SK-N-SH (cell line): ENCODE results near the gene RHOJ. TPM values are rescaled to one million over a fixed set of nuclear protein-coding genes. Genes with fewer than 3 reads are reported as not detected.

Source experiments
- CTCF ChIA-PET: fragments of 300-600, 350-600 bp; formaldehyde crosslinking; extraction: SDS; loops from one replicate; lab custom pipeline; 2021; lab: Yijun Ruan, JAX
- POLR2A ChIA-PET: fragments of 350-600 bp; sonication (Branson Sonifier 250); formaldehyde crosslinking; extraction: SDS; loops from one replicate; lab custom pipeline; 2020; ENCODE audit warnings: antibody characterized with exemption, inconsistent platforms; lab: Yijun Ruan, JAX
- DNase-seq: peaks from one replicate; pipeline ENCODE4 v3.0.0; 2012
- H2AFZ ChIP-seq: fragments of 200-600 bp; sonication (generic); 2 replicates; pipeline ENCODE4 v1.8.1; 2016; ENCODE audit warnings: antibody characterized with exemption, mild to moderate bottlenecking, low read depth
- H3F3A ChIP-seq: fragments of 200-600 bp; sonication (generic); replicated peaks from 2 replicates; pipeline ENCODE3; 2016; ENCODE audit warnings: antibody characterized with exemption, mild to moderate bottlenecking; ENCODE audit not compliant: insufficient read depth
- H3K27ac ChIP-seq, 2 experiments: fragments of 200-500 bp in 1 of 2; fragments of 200-600 bp in 1 of 2; sonication (Bioruptor generic) in 1 of 2; sonication (generic), shearing (Covaris generic) in 1 of 2; 2 replicates each; pipeline versions ENCODE4 v1.5.1 to v1.6.1; 2014 to 2016; ENCODE audit warnings: low read depth in 2 of 2, inconsistent platforms in 1 of 2, low read length in 1 of 2, mild to moderate bottlenecking in 1 of 2, mixed read lengths in 1 of 2
- H3K27me3 ChIP-seq: fragments of 200-600 bp; sonication (generic), shearing (Covaris generic); 2 replicates; pipeline ENCODE4 v1.6.1; 2016; ENCODE audit warnings: mixed run types; ENCODE audit not compliant: insufficient read depth
- H3K36me3 ChIP-seq, 2 experiments: fragments of 200-500 bp in 1 of 2; fragments of 200-600 bp in 1 of 2; sonication (Bioruptor generic) in 1 of 2; sonication (generic) in 1 of 2; replicated peaks in 1 of 2; 2 replicates each; pipeline versions ENCODE3 to v1.5.1; 2014 to 2016; ENCODE audit warnings: low read length in 1 of 2, mild to moderate bottlenecking in 1 of 2; ENCODE audit not compliant: insufficient read depth in 2 of 2, control insufficient read depth in 1 of 2
- H3K4me1 ChIP-seq, 2 experiments: fragments of 200-500 bp in 1 of 2; fragments of 200-600 bp in 1 of 2; sonication (Bioruptor generic) in 1 of 2; sonication (generic), shearing (Covaris generic) in 1 of 2; 2 replicates each; pipeline versions ENCODE4 v1.5.1 to v1.6.1; 2014 to 2016; ENCODE audit warnings: low read depth in 1 of 2, low read length in 1 of 2, mixed run types in 1 of 2; ENCODE audit not compliant: insufficient read depth in 2 of 2, control insufficient read depth in 1 of 2
- H3K4me2 ChIP-seq: fragments of 200-600 bp; sonication (generic), shearing (Covaris generic); 2 replicates; pipeline ENCODE4 v1.6.1; 2017; ENCODE audit warnings: mixed run types
- H3K4me3 ChIP-seq, 2 experiments: fragments of 200-500 bp in 1 of 2; fragments of 200-600 bp in 1 of 2; sonication (Bioruptor generic) in 1 of 2; sonication (generic), shearing (Covaris generic) in 1 of 2; 2 replicates each; pipeline versions ENCODE4 v1.5.1 to v1.8.1; 2014 to 2016; ENCODE audit warnings: low read depth in 2 of 2, inconsistent platforms in 1 of 2, low read length in 1 of 2, mild to moderate bottlenecking in 1 of 2, mixed read lengths in 1 of 2, moderate library complexity in 1 of 2
- H3K79me2 ChIP-seq: fragments of 200-600 bp; sonication (generic); 2 replicates; pipeline ENCODE4 v1.8.1; 2017; ENCODE audit warnings: mild to moderate bottlenecking; ENCODE audit not compliant: insufficient read depth
- H3K9ac ChIP-seq: fragments of 200-600 bp; sonication (generic); 2 replicates; pipeline ENCODE4 v1.6.1; 2017; ENCODE audit warnings: mixed run types
- H3K9me2 ChIP-seq: fragments of 200-600 bp; sonication (generic); 2 replicates; pipeline ENCODE4 v1.6.1; 2017; ENCODE audit warnings: mixed run types
- H3K9me3 ChIP-seq: fragments of 200-600 bp; sonication (generic); 2 replicates; pipeline ENCODE4 v1.6.1; 2017; ENCODE audit warnings: mixed run types, mild to moderate bottlenecking, moderate library complexity
- H4K20me1 ChIP-seq: fragments of 200-600 bp; sonication (generic); 2 replicates; pipeline ENCODE4 v1.6.1; 2017; ENCODE audit warnings: mild to moderate bottlenecking, mixed run types; ENCODE audit not compliant: insufficient read depth
- JUND ChIP-seq: IDR thresholded peaks from 2 replicates; pipeline ENCODE4 v1.4.0; 2012
- NFIC ChIP-seq: IDR thresholded peaks from 2 replicates; pipeline ENCODE4 v1.4.0; 2012; ENCODE audit warnings: borderline replicate concordance
- RFX5 ChIP-seq: IDR thresholded peaks from 2 replicates; pipeline ENCODE4 v1.6.1; 2012; ENCODE audit warnings: mild to moderate bottlenecking, improper control_type of control experiment, low read length
- TAF1 ChIP-seq: IDR thresholded peaks from 2 replicates; pipeline ENCODE4 v1.6.1; 2012; ENCODE audit warnings: low read depth, mild to moderate bottlenecking, low read length, moderate library complexity, borderline replicate concordance
- YY1 ChIP-seq: IDR thresholded peaks from 2 replicates; pipeline ENCODE4 v1.4.0; 2012; ENCODE audit warnings: low read depth, mild to moderate bottlenecking
- WGBS: methylation state at CpG from one replicate; pipeline ENCODE4 v1.1.6; 2017; ENCODE audit warnings: low lambda C conversion rate; 5-methylcytosine and 5-hydroxymethylcytosine counted together
- polyA plus RNA-seq, 3 experiments: library from polyadenylated mRNA; depleted of rRNA; stranded (reverse); fragments of >200 nt; gene quantifications; 2 replicates each; pipeline ENCODE4 v1.2.3, GENCODE V29; 2012
- TF ChIP-seq, protein P1 (sequence below): fragments of 150-350 bp; IDR thresholded peaks from 2 replicates; pipeline ENCODE4 v1.6.1; 2016; ENCODE audit warnings: mild to moderate bottlenecking, low read depth, low read length
- TF ChIP-seq, protein P2 (sequence below): IDR thresholded peaks from 2 replicates; pipeline ENCODE4 v1.6.1; 2012; ENCODE audit warnings: mild to moderate bottlenecking, low read depth, low read length, moderate library complexity
- TF ChIP-seq, protein P3 (sequence below): IDR thresholded peaks from 2 replicates; pipeline ENCODE4 v1.4.0; 2012; ENCODE audit warnings: low read depth, borderline replicate concordance
- TF ChIP-seq, protein P4 (sequence below): fragments of 150-350 bp; IDR thresholded peaks from 2 replicates; pipeline ENCODE4 v1.6.1; 2017; ENCODE audit warnings: antibody characterized with exemption, low read length, low read depth, borderline replicate concordance
- TF ChIP-seq, protein P5 (sequence below): fragments of 200-600 bp; sonication (generic); IDR thresholded peaks from 2 replicates; pipeline ENCODE4 v1.6.1; 2017; ENCODE audit warnings: antibody characterized with exemption, mild to moderate bottlenecking, moderate library complexity

The RHOJ gene
- polyA plus RNA-seq, 1 of the 3 experiments (the other 2 are of a cell fraction) = 12.1 TPM

DNA sequence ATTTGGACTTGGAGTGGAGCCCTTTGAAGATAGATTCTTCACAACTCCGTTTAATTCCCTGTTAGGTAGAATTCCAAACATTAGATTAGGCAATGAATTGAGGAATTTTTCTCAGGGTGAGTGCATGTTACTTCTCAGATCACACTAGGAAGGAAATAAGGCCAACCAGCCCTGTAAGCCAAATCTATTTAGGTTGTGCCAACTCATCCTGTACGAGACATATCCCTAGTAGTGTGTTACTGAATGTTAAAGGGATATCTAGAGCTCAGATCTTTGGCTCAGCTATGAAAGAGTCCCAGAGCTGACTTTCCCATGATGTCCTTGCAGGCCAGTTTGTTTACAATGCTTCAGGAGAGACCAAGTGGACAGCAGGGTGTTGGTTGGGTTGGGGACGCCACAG lies 68.9 kb downstream of the RHOJ start:
- Histone ChIP-seq H3K9me2 (no peaks in the 10 kb centered on the region), H3K4me2 (no peak overlapping the region)
- POLR2A ChIA-PET = no interaction called here

More for the DNA sequence above, 68.9 kb downstream of the RHOJ start:
- 25% methylated on average over 3 of the region's 3 CpGs for WGBS
- Histone ChIP-seq H3K4me1 (peaks cover 0 to 3% of the 10 kb centered on the region in 2 experiments; a peak in 1 of 4 replicates), H3K9me3 (no peaks in the 10 kb centered on the region), H3F3A (no peaks in the 10 kb centered on the region), H3K9ac (no peak overlapping the region), H3K27ac (no peak overlapping the region), H3K4me3 (no peak overlapping the region)
- TF ChIP-seq, protein P1, sequence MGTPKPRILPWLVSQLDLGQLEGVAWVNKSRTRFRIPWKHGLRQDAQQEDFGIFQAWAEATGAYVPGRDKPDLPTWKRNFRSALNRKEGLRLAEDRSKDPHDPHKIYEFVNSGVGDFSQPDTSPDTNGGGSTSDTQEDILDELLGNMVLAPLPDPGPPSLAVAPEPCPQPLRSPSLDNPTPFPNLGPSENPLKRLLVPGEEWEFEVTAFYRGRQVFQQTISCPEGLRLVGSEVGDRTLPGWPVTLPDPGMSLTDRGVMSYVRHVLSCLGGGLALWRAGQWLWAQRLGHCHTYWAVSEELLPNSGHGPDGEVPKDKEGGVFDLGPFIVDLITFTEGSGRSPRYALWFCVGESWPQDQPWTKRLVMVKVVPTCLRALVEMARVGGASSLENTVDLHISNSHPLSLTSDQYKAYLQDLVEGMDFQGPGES = no peak
- TF ChIP-seq JUND (no peak), TAF1 (no peak), RFX5 (no peak), YY1 (no peak), NFIC (no peak)
- TF ChIP-seq, protein P2, sequence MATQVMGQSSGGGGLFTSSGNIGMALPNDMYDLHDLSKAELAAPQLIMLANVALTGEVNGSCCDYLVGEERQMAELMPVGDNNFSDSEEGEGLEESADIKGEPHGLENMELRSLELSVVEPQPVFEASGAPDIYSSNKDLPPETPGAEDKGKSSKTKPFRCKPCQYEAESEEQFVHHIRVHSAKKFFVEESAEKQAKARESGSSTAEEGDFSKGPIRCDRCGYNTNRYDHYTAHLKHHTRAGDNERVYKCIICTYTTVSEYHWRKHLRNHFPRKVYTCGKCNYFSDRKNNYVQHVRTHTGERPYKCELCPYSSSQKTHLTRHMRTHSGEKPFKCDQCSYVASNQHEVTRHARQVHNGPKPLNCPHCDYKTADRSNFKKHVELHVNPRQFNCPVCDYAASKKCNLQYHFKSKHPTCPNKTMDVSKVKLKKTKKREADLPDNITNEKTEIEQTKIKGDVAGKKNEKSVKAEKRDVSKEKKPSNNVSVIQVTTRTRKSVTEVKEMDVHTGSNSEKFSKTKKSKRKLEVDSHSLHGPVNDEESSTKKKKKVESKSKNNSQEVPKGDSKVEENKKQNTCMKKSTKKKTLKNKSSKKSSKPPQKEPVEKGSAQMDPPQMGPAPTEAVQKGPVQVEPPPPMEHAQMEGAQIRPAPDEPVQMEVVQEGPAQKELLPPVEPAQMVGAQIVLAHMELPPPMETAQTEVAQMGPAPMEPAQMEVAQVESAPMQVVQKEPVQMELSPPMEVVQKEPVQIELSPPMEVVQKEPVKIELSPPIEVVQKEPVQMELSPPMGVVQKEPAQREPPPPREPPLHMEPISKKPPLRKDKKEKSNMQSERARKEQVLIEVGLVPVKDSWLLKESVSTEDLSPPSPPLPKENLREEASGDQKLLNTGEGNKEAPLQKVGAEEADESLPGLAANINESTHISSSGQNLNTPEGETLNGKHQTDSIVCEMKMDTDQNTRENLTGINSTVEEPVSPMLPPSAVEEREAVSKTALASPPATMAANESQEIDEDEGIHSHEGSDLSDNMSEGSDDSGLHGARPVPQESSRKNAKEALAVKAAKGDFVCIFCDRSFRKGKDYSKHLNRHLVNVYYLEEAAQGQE = no peak
- TF ChIP-seq, protein P3, sequence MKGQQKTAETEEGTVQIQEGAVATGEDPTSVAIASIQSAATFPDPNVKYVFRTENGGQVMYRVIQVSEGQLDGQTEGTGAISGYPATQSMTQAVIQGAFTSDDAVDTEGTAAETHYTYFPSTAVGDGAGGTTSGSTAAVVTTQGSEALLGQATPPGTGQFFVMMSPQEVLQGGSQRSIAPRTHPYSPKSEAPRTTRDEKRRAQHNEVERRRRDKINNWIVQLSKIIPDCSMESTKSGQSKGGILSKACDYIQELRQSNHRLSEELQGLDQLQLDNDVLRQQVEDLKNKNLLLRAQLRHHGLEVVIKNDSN = no peak
- TF ChIP-seq, protein P4, sequence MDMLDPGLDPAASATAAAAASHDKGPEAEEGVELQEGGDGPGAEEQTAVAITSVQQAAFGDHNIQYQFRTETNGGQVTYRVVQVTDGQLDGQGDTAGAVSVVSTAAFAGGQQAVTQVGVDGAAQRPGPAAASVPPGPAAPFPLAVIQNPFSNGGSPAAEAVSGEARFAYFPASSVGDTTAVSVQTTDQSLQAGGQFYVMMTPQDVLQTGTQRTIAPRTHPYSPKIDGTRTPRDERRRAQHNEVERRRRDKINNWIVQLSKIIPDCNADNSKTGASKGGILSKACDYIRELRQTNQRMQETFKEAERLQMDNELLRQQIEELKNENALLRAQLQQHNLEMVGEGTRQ = no peak
- TF ChIP-seq, protein P5, sequence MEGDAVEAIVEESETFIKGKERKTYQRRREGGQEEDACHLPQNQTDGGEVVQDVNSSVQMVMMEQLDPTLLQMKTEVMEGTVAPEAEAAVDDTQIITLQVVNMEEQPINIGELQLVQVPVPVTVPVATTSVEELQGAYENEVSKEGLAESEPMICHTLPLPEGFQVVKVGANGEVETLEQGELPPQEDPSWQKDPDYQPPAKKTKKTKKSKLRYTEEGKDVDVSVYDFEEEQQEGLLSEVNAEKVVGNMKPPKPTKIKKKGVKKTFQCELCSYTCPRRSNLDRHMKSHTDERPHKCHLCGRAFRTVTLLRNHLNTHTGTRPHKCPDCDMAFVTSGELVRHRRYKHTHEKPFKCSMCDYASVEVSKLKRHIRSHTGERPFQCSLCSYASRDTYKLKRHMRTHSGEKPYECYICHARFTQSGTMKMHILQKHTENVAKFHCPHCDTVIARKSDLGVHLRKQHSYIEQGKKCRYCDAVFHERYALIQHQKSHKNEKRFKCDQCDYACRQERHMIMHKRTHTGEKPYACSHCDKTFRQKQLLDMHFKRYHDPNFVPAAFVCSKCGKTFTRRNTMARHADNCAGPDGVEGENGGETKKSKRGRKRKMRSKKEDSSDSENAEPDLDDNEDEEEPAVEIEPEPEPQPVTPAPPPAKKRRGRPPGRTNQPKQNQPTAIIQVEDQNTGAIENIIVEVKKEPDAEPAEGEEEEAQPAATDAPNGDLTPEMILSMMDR = no peak
- TF ChIP-seq, all 33 proteins: peak for 0
- CTCF ChIA-PET = interaction anchor here (1.2 to 8.1 kb wide), 2 partner anchors 11 to 1111 kb away, joined by 3 to 54 read pairs; no protein-coding TSS in a partner anchor
- Histone ChIP-seq H2AFZ (no peak overlapping the region), H3K36me3 (no peaks in the 10 kb centered on the region), H4K20me1 (no peaks in the 10 kb centered on the region), H3K27me3 (no peaks in the 10 kb centered on the region), H3K79me2 (no peaks in the 10 kb centered on the region; the same call in 1 of the 2 replicates)
- DNase-seq = no peak
